SK-N-MC (cell line): ENCODE data around the gene IFT122.

Experiments
- EZH2 ChIP-seq: fragments of 200-600 bp; sonication (generic); IDR thresholded peaks from one replicate; pipeline ENCODE4 v1.6.1; 2017; ENCODE audit warnings: antibody characterized with exemption
- FOXP2 ChIP-seq: optimal IDR thresholded peaks from 2 replicates; pipeline ENCODE3; 2011; ENCODE audit warnings: mild to moderate bottlenecking, moderate library complexity; ENCODE audit not compliant: insufficient read depth; ENCODE audit errors: extremely low read length, control extremely low read depth
- POLR2AphosphoS5 ChIP-seq: IDR thresholded peaks from 2 replicates; pipeline ENCODE4 v1.6.1; 2012; ENCODE audit warnings: mild to moderate bottlenecking, low read depth, low read length, borderline replicate concordance

GRCh38 chr3:129552287-129553050, 112.4 kb downstream of the IFT122 start:
- TF ChIP-seq EZH2 (no peak), POLR2AphosphoS5 (no peak), FOXP2 (no peak)
